Caco-2 (cell line): ENCODE measurements around the gene RBL2. TPM values are rescaled to one million over a fixed set of nuclear protein-coding genes. Genes with fewer than 3 reads are reported as not detected.

ENCODE experiments used
- BruUV-seq: library from RNA; stranded (reverse); fragments of 400-500 nt; replicated peaks from 2 replicates; lab custom pipeline; 2021; lab: Mats Ljungman, UMichigan
- CTCF ChIA-PET: fragments of 300-600 bp; sonication (Branson Sonifier 250); formaldehyde crosslinking; loops from one replicate; lab custom pipeline; 2022; ENCODE audit warnings: antibody characterized with exemption; lab: Charles Lee
- POLR2A ChIA-PET: fragments of 300-600 bp; sonication (Branson Sonifier 250); formaldehyde crosslinking; loops from one replicate; lab custom pipeline; 2022; ENCODE audit warnings: antibody characterized with exemption; lab: Charles Lee
- DNase-seq, 2 experiments: peaks; one replicate each; pipeline versions ENCODE4 v3.0.0 to v3.0.0-alpha.2; 2020 to 2022
- H3K27me3 ChIP-seq: replicated peaks from 2 replicates; pipeline ENCODE4 v1.6.0; 2011; ENCODE audit warnings: low read length; ENCODE audit not compliant: control insufficient read depth, insufficient read depth
- H3K36me3 ChIP-seq: 2 replicates; pipeline ENCODE4 v1.5.1; 2011; ENCODE audit warnings: low read length; ENCODE audit not compliant: control insufficient read depth, insufficient read depth
- H3K4me1 ChIP-seq: fragments of 250-450 bp; sonication (Bioruptor Pico); 2 replicates; pipeline ENCODE4 v1.5.1; 2020; ENCODE audit warnings: mild to moderate bottlenecking
- H3K4me3 ChIP-seq: 2 replicates; pipeline ENCODE4 v1.5.1; 2011; ENCODE audit warnings: low read depth, mild to moderate bottlenecking, control low read depth, low read length
- H3K9me3 ChIP-seq: fragments of 250-450 bp; sonication (Bioruptor Pico); 2 replicates; pipeline ENCODE4 v1.5.1; 2020; ENCODE audit warnings: mild to moderate bottlenecking, moderate library complexity
- H3K27ac Mint-ChIP-seq: one replicate; pipeline ENCODE4 v1.8.0; 2022; ENCODE audit warnings: mixed read lengths; ENCODE audit not compliant: unreplicated experiment
- H3K27me3 Mint-ChIP-seq: one replicate; pipeline ENCODE4 v1.8.0; 2022; ENCODE audit warnings: mixed read lengths; ENCODE audit not compliant: insufficient read depth, unreplicated experiment
- H3K36me3 Mint-ChIP-seq: one replicate; pipeline ENCODE4 v1.8.0; 2022; ENCODE audit warnings: mild to moderate bottlenecking, mixed read lengths; ENCODE audit not compliant: insufficient read depth, unreplicated experiment
- H3K4me1 Mint-ChIP-seq: one replicate; pipeline ENCODE4 v1.8.0; 2022; ENCODE audit warnings: low read depth, mixed read lengths; ENCODE audit not compliant: unreplicated experiment
- H3K4me3 Mint-ChIP-seq: one replicate; pipeline ENCODE4 v1.8.0; 2022; ENCODE audit warnings: mild to moderate bottlenecking, moderate library complexity, mixed read lengths; ENCODE audit not compliant: unreplicated experiment
- H3K9me3 Mint-ChIP-seq: one replicate; pipeline ENCODE4 v1.8.0; 2022; ENCODE audit warnings: mixed read lengths; ENCODE audit not compliant: unreplicated experiment
- CTCF ChIP-seq, 2 experiments: fragments of 200-600 bp in 1 of 2; IDR thresholded peaks; 1 replicate in 1 of 2; 2 replicates in 1 of 2; pipeline versions ENCODE4 v1.5.1 to v1.8.0; 2011 to 2022; ENCODE audit warnings: antibody characterized with exemption in 1 of 2, control low read depth in 1 of 2, inconsistent platforms in 1 of 2, low read depth in 1 of 2, low read length in 1 of 2, mild to moderate bottlenecking in 1 of 2, moderate library complexity in 1 of 2; ENCODE audit not compliant: insufficient read depth in 1 of 2, severe bottlenecking in 1 of 2, unreplicated experiment in 1 of 2
- intact Hi-C: fragments of 100-400 bp; cut with micrococcal nuclease; formaldehyde crosslinking; loops from one replicate; pipeline ENCODE4 v1.10.0; 2022; ENCODE audit not compliant: unreplicated experiment
- total RNA-seq: library from RNA; stranded (reverse); gene quantifications from 2 replicates; pipeline ENCODE4 v1.2.3, GENCODE V29; 2022

Gene RBL2
- total RNA-seq, 1 experiment from 2014 or later = 55.3 TPM

GRCh38 chr16:53445534-53445933 lies 11.3 kb downstream of the RBL2 start:
- Histone ChIP-seq H3K4me3 (no peak overlapping the region), H3K36me3 (no peaks in the 10 kb centered on the region; the same call in 1 of the 2 replicates), H3K27me3 (no peaks in the 10 kb centered on the region), H3K9me3 (no peaks in the 10 kb centered on the region), H3K4me1 (no peaks in the 10 kb centered on the region)
- no peaks in the 10 kb centered on the region for H3K9me3 Mint-ChIP-seq
- H3K36me3 Mint-ChIP-seq = peaks cover 17% of the 10 kb centered on the region
- no peak overlapping the region for H3K27ac Mint-ChIP-seq
- no peaks in the 10 kb centered on the region for H3K27me3 Mint-ChIP-seq
- no peak for DNase-seq
- intact Hi-C loops = no loop called here
- no peak for TF ChIP-seq CTCF (IDR thresholded peaks at IDR 0.05; ENCODE audit: insufficient read depth in 1 of 2, low read depth in 1 of 2, low read length in 1 of 2, severe bottlenecking in 1 of 2, unreplicated experiment in 1 of 2)
- no TSS peak for BruUV-seq
- CTCF ChIA-PET = interaction anchor here (0.6 kb wide), 2 partner anchors 57 to 288 kb away, joined by 3 to 6 read pairs; no protein-coding TSS in a partner anchor
- no peaks in the 10 kb centered on the region for H3K4me1 Mint-ChIP-seq
- H3K4me3 Mint-ChIP-seq = no peak overlapping the region
- POLR2A ChIA-PET = no interaction called here

GRCh38 chr16:53446090-53446489 lies 11.8 kb downstream of the RBL2 start:
- no peak for DNase-seq
- Mint-ChIP-seq H3K4me3 (no peak overlapping the region), H3K27me3 (no peaks in the 10 kb centered on the region), H3K27ac (no peak overlapping the region), H3K9me3 (no peaks in the 10 kb centered on the region), H3K36me3 (peaks cover 13% of the 10 kb centered on the region), H3K4me1 (no peaks in the 10 kb centered on the region)
- ChIA-PET POLR2A (no interaction called here), CTCF (interaction anchor here (0.6 kb wide), 1 partner anchor 56 kb away, joined by 6 read pairs; no protein-coding TSS in a partner anchor)
- intact Hi-C loops = no loop called here
- no peak for TF ChIP-seq CTCF (IDR thresholded peaks at IDR 0.05; ENCODE audit: insufficient read depth in 1 of 2, low read depth in 1 of 2, low read length in 1 of 2, severe bottlenecking in 1 of 2, unreplicated experiment in 1 of 2)
- BruUV-seq = no TSS peak
- no peaks in the 10 kb centered on the region for H3K9me3 ChIP-seq
- H3K4me1 ChIP-seq = no peaks in the 10 kb centered on the region
- H3K27me3 ChIP-seq = no peaks in the 10 kb centered on the region
- H3K4me3 ChIP-seq = no peak overlapping the region
- H3K36me3 ChIP-seq = no peaks in the 10 kb centered on the region; the same call in 1 of the 2 replicates

- Histone ChIP-seq H3K9me3 (no peaks in the 10 kb centered on the region), H3K36me3 (no peaks in the 10 kb centered on the region; the same call in 1 of the 2 replicates), H3K4me1 (no peaks in the 10 kb centered on the region), H3K4me3 (no peak overlapping the region), H3K27me3 (no peaks in the 10 kb centered on the region)
- no peaks in the 10 kb centered on the region for H3K27me3 Mint-ChIP-seq
- no peak for DNase-seq
- intact Hi-C loops = no loop called here
- H3K4me1 Mint-ChIP-seq = no peaks in the 10 kb centered on the region
- BruUV-seq = no TSS peak
- no peak overlapping the region for H3K4me3 Mint-ChIP-seq
- no peak for TF ChIP-seq CTCF (IDR thresholded peaks at IDR 0.05; ENCODE audit: insufficient read depth in 1 of 2, low read depth in 1 of 2, low read length in 1 of 2, severe bottlenecking in 1 of 2, unreplicated experiment in 1 of 2)
- POLR2A ChIA-PET = no interaction called here
- H3K9me3 Mint-ChIP-seq = no peaks in the 10 kb centered on the region
- CTCF ChIA-PET = no interaction called here
- peaks cover 11% of the 10 kb centered on the region for H3K36me3 Mint-ChIP-seq
- no peak overlapping the region for H3K27ac Mint-ChIP-seq
Observed at GRCh38 chr16:53449816-53450517, 15.7 kb downstream of the RBL2 start.
